HuH-7.5 (cell line): Measurements from ENCODE around the gene GNE.
"Not testable (repeated sequence)": the region's sequence is repeated elsewhere in the genome, so short reads cannot be mapped to it uniquely, and the experiment has no call there.

Experiments used
- DNase-seq: peaks from one replicate; pipeline ENCODE4 v3.0.0; 2011; ENCODE audit warnings: low spot score

Gene GNE

DNA sequence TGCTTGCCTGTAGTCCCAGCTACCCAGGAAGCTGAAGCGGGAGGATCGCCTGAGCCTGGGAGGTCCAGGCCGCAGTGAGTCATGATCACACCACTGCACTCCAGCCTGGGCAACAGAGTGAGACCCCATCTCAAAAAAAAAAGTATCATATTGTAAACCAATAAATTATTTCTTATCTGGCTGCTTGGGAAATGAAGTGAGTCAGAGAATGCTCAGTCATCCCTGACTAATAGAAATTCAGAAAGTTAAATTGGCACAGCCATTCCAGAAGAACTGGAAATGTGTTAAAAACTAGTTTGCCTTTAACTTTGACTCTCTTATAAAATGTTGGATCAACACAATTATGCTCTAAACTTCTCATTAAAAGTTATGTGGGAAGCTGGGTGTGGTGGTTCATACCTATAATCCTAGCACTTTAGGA is 9.8 kb upstream of the GNE start:
- DNase-seq: no peak

DNA sequence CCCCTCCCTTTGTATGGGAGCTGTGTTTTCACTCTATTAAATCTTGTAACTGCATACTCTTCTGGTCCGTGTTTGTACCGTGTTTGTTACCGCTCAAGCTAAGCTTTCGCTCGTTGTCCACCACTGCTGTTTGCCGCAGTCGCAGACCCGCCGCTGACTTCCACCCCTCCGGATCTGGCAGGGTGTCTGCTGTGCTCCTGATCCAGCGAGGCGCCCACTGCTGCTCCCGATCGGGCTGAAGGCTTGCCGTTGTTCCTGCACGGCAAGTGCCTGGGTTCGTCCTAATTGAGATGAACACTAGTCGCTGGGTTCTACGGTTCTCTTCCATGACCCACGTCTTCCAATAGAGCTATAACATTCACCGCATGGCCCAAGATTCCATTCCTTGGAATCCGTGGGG is 6.6 kb upstream of the GNE start:
- DNase-seq: no peak

DNA sequence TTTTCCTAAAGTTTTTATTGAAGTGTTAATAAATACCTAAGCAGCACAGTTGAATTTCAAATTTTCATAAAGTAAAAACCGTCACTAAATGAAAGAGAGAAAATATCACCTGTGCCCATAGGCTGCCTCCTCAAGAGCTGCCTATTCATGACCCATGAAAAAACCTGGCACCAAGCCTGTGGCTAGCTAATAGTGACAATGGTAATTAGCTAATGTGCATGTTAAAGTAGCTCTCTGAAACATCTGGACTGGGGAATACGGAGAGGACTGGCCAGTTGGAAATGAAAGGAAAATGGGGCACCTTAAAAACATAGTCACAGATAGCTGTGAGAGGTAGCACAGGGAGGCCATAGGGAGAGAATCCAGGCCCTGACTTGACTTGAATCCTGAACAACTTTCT is 5.4 kb upstream of the GNE start:
- DNase-seq: no peak

DNA sequence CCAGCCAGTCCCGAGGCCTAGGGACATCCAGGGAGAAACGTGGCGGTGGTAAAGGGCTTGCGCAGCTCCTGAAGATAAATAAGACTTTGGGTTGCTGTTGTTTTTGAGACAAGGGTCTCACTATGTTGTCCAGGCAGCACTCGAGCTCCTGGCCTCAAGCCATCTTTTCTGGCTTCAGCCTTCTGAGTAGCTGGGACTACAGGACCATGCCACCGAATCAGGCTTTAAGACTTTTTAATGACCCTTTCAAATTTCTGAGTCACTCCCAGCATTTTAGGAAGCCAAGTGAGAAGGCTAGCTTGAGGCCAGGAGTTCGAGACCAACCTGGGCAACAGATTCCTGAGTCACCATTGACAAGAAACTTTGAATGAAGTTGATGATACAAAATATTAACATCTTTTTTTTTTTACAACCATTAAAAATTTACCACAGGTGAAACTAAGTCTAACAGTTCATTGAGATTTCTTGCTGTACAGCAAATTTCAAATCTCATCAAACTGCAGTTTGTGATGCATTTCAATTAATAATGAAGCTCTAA is 817 bp upstream of the GNE start:
- DNase-seq: no peak

DNA sequence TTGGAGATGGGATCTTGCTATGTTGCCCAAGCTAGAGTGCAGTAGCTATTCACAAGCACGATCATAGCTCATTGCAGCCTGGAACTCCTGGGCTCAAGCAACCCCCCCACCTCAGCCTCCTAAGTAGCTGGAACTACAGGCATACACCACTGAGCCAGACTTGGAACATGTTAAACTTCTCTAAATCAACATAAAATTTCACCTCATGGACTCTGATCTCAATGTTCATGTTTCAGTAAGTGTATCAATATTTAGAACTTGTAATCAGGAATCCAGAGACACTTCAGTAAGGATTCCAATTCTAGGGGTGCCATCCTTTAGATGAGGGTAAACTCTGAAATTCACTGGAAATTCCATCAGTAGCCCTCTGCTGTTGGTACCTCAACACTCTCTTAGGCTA is 6.8 kb downstream of the GNE start:
- DNase-seq: no peak

- DNase-seq: no peak
These were observed 8.2 kb downstream of the GNE start for GRCh38 chr9:36250079-36250478.

- no peak for DNase-seq
These were observed 9.1 kb downstream of the GNE start for GRCh38 chr9:36249189-36249588.

- not testable (repeated sequence) for DNase-seq
These were observed 10.2 kb downstream of the GNE start for GRCh38 chr9:36248061-36248460.

DNA sequence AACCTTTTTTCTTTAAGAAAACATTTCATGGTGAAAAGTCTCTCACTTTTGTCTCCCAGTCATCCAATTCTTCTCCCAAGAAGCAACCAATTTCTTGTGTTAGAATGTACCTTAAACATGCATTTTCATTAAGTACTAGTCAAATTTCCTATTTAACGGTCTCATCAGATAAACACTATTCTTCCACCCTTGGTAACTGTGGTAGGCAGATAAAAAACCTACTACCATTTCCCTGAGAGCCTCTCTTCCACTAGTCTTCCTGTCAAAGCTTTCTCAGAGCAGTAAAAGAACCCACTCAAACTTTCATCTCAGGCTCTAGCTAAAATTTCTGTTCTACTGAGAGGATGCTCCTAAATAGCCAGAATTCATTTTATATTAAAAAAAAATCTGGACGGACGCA is 10.9 kb downstream of the GNE start:
- DNase-seq: no peak

DNA sequence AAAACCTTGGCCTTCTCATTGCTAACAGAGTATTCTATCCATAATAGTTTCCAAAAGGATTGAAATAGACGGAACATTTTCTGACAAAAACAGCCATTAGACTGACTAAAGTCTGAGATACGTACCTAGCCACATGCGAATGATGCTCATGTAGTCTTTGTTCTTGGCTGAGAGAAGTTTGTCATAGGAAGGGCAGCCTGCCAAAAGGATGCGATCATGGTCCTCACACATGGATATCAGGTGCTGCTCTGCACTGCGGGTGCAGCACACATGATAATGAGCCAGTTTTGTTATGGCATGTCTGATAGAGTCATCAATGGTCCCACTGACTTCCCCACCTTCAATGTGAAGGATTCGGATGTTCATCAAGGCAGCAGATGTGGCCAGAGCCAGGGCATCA is 12.3 kb downstream of the GNE start:
- no peak for DNase-seq

GRCh38 chr9:36239675-36240074 is 18.6 kb downstream of the GNE start:
- DNase-seq: not testable (repeated sequence)

GRCh38 chr9:36239205-36239604 is 19.0 kb downstream of the GNE start:
- DNase-seq: not testable (repeated sequence)

- DNase-seq: no peak
These were observed 21.0 kb downstream of the GNE start for GRCh38 chr9:36237230-36237629.

DNA sequence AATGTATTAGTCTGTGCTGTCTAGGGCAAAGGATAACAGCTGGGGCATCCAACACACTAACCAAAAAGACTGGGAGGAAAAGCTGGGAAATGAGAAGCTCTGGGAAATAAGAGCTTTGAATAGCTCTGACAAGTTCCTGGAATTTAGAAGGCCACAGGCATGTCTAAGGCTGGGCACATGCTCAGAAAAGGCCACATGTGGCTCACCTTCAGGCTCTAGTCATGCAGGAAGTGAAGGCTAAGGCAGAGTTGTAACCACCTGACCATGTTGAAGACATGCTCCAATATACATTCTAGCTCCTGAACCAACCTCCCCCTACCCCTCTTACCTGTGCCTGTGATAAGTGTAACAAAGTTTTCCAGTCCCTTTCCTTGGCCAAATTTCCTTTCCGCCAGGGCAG is 35.8 kb downstream of the GNE start:
- no peak for DNase-seq

- DNase-seq: no peak
These were observed 36.6 kb downstream of the GNE start for GRCh38 chr9:36221667-36222066.

- DNase-seq: no peak
These were observed 39.8 kb downstream of the GNE start for GRCh38 chr9:36218411-36218901.

DNA sequence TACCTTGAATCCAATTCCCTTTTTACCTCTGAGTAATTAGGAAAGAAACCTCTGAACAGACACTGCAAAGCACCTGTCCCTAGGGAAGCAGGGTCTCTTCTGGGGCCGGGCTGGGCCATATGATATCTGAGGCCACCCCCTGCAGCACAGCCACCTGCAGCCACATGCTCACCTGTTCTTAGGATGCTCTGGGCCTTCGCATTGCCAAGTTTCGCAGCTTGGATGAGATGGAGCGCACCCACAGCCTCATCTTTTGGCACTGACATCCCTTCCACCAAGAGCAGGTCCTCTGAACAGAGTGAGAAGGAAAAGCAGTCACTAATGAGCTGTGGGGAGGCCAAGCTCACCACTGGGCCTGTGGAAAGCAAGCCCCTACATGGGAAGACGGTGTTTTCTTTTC is 40.2 kb downstream of the GNE start:
- DNase-seq: no peak

DNA sequence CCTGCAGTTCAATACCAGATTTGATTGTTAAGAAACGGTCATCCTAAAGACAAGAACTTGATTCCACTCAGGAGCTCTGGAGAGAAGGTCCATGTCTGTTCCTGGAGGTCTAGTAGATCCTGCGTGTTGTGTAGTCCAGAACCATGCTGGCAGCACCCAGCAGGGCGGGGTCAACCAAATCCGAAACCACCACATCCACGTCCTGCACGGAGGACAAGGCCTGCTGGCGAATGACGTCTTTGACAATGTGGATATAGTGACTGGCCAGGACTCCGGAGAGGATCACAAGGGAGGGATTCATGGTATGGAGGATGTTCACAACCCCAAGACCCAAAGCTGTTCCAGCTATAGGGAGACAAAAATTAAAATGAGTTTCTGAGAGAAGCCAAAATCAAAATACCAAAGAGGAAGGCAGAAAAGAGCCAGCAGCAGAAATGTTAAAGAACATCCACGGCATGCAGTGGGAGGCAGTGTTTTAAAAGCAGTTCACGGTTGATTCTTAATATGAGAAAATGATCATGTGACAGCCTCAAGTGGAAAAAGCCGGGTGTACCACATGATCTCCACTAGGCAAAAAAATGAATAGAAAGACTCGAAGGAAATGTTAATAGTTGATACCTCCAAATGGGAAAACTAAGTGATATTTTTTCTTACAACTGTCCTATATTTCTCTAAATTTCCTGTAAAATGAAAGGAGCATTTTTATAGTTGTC is 40.8 kb downstream of the GNE start:
- no peak for DNase-seq

- no peak for DNase-seq
These were observed 43.7 kb downstream of the GNE start for GRCh38 chr9:36214571-36214970.

GRCh38 chr9:36213989-36214388 is 44.3 kb downstream of the GNE start:
- no peak for DNase-seq

DNA sequence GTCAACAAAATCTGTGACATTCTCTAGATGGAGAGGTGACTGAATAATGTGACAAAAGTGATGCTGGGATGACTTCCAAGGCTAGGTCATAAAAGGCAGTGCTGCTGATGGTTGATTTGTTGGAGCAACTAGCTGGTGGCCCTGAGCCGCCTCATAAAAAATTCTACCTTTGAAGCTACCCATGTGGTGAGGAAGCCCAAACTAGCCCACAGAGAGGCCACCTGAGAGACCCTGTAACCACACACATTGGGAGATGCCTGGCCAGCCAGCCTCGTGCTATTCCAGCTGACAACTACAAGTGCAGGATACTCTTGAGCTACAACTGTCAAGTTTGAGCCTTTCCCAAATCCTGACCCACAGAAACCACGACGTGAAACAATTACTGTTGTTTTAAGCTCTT is 44.9 kb downstream of the GNE start:
- no peak for DNase-seq

DNA sequence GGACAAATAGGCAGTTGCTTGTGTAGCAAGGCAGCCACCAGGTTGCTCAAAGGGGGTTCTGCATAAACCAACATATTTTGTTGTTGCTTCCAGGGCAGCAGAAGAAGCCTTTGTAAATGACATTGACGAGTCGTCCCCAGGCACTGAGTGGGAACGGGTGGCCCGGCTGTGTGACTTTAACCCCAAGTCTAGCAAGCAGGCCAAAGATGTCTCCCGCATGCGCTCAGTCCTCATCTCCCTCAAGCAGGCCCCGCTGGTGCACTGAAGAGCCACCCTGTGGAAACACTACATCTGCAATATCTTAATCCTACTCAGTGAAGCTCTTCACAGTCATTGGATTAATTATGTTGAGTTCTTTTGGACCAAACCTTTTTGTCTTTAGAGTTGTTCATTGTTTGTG is 46.7 kb downstream of the GNE start:
- no peak for DNase-seq

- DNase-seq: no peak
These were observed 47.5 kb downstream of the GNE start for GRCh38 chr9:36210722-36211121.
